WTC11 (cell line): Measurements from ENCODE around the gene PRR14L. TPM values are rescaled to one million over a fixed set of nuclear protein-coding genes. Genes with fewer than 3 reads are reported as not detected.

Source experiments
- ATF2 ChIP-seq: sonication (generic); formaldehyde crosslinking; IDR thresholded peaks from 2 replicates; pipeline ENCODE4 v1.8.1; 2022; ENCODE audit warnings: low read depth, missing genetic modification reagents, borderline replicate concordance
- ATF3 ChIP-seq: sonication (generic); formaldehyde crosslinking; conservative IDR thresholded peaks from 2 replicates; pipeline ENCODE4 v1.8.1; 2022; ENCODE audit warnings: mild to moderate bottlenecking, missing genetic modification reagents
- CDX4 ChIP-seq: fragments of 250-450 bp; sonication (Bioruptor Pico); IDR thresholded peaks from 2 replicates; pipeline ENCODE4 v1.9.0; 2021; ENCODE audit warnings: moderate library complexity, mild to moderate bottlenecking, inconsistent platforms, borderline replicate concordance
- IRF2 ChIP-seq: sonication (generic); formaldehyde crosslinking; IDR thresholded peaks from 2 replicates; pipeline ENCODE4 v1.8.0; 2022; ENCODE audit warnings: low read depth, missing genetic modification reagents, borderline replicate concordance
- JUN ChIP-seq: sonication (generic); formaldehyde crosslinking; IDR thresholded peaks from 2 replicates; pipeline ENCODE4 v1.8.0; 2023; ENCODE audit warnings: mild to moderate bottlenecking, missing genetic modification reagents
- MYBL2 ChIP-seq: sonication (generic); formaldehyde crosslinking; IDR thresholded peaks from 2 replicates; pipeline ENCODE4 v1.8.1; 2023; ENCODE audit warnings: mild to moderate bottlenecking, moderate library complexity, missing genetic modification reagents
- PRDM15 ChIP-seq: sonication (generic); formaldehyde crosslinking; IDR thresholded peaks from 2 replicates; pipeline ENCODE4 v1.8.0; 2022; ENCODE audit warnings: missing genetic modification reagents
- PREB ChIP-seq: sonication (generic); formaldehyde crosslinking; IDR thresholded peaks from 2 replicates; pipeline ENCODE4 v1.8.1; 2022; ENCODE audit warnings: mild to moderate bottlenecking, missing genetic modification reagents, moderate library complexity, borderline replicate concordance
- RORB ChIP-seq: fragments of 250-450 bp; sonication (Bioruptor Pico); IDR thresholded peaks from 2 replicates; pipeline ENCODE4 v1.9.0; 2021; ENCODE audit warnings: mild to moderate bottlenecking
- SMAD4 ChIP-seq: sonication (generic); formaldehyde crosslinking; IDR thresholded peaks from 2 replicates; pipeline ENCODE4 v1.8.0; 2022; ENCODE audit warnings: mild to moderate bottlenecking, missing genetic modification reagents
- SP1 ChIP-seq: sonication (generic); formaldehyde crosslinking; conservative IDR thresholded peaks from 2 replicates; pipeline ENCODE4 v1.8.1; 2022; ENCODE audit warnings: missing genetic modification reagents
- TEAD1 ChIP-seq: sonication (generic); formaldehyde crosslinking; IDR thresholded peaks from 2 replicates; pipeline ENCODE4 v1.8.0; 2022; ENCODE audit warnings: mild to moderate bottlenecking, missing genetic modification reagents
- TEAD4 ChIP-seq: sonication (generic); formaldehyde crosslinking; IDR thresholded peaks from 2 replicates; pipeline ENCODE4 v1.8.0; 2022; ENCODE audit warnings: mild to moderate bottlenecking, missing genetic modification reagents
- ZBTB21 ChIP-seq: sonication (generic); formaldehyde crosslinking; IDR thresholded peaks from 2 replicates; pipeline ENCODE4 v1.8.1; 2023; ENCODE audit warnings: mild to moderate bottlenecking, missing genetic modification reagents, borderline replicate concordance
- ZNF138 ChIP-seq: sonication (generic); formaldehyde crosslinking; conservative IDR thresholded peaks from 2 replicates; pipeline ENCODE4 v1.8.1; 2022; ENCODE audit warnings: mild to moderate bottlenecking, moderate library complexity, missing genetic modification reagents
- ZNF219 ChIP-seq: sonication (generic); formaldehyde crosslinking; IDR thresholded peaks from 2 replicates; pipeline ENCODE4 v1.8.0; 2023; ENCODE audit warnings: missing genetic modification reagents, mild to moderate bottlenecking, borderline replicate concordance
- ZNF671 ChIP-seq: fragments of 250-450 bp; sonication (Bioruptor Pico); IDR thresholded peaks from 2 replicates; pipeline ENCODE4 v1.8.0; 2021; ENCODE audit warnings: mild to moderate bottlenecking
- ZSCAN18 ChIP-seq: fragments of 250-450 bp; sonication (Bioruptor Pico); IDR thresholded peaks from 2 replicates; pipeline ENCODE4 v2.1.2; 2022; ENCODE audit warnings: mild to moderate bottlenecking, moderate library complexity
- total RNA-seq: library from RNA; stranded (reverse); gene quantifications from 3 replicates; pipeline ENCODE4 v1.2.3, GENCODE V29; 2021
- TF ChIP-seq, protein P1 (sequence below): fragments of 250-450 bp; sonication (Bioruptor Pico); IDR thresholded peaks from 2 replicates; pipeline ENCODE4 v1.9.0; 2021; ENCODE audit warnings: mild to moderate bottlenecking, borderline replicate concordance
- TF ChIP-seq, protein P2 (sequence below): sonication (generic); formaldehyde crosslinking; IDR thresholded peaks from 2 replicates; pipeline ENCODE4 v1.8.1; 2022; ENCODE audit warnings: low read depth, mild to moderate bottlenecking, moderate library complexity, missing genetic modification reagents, borderline replicate concordance

Gene PRR14L
- total RNA-seq, 1 experiment from 2014 or later, result 90.1 TPM

DNA sequence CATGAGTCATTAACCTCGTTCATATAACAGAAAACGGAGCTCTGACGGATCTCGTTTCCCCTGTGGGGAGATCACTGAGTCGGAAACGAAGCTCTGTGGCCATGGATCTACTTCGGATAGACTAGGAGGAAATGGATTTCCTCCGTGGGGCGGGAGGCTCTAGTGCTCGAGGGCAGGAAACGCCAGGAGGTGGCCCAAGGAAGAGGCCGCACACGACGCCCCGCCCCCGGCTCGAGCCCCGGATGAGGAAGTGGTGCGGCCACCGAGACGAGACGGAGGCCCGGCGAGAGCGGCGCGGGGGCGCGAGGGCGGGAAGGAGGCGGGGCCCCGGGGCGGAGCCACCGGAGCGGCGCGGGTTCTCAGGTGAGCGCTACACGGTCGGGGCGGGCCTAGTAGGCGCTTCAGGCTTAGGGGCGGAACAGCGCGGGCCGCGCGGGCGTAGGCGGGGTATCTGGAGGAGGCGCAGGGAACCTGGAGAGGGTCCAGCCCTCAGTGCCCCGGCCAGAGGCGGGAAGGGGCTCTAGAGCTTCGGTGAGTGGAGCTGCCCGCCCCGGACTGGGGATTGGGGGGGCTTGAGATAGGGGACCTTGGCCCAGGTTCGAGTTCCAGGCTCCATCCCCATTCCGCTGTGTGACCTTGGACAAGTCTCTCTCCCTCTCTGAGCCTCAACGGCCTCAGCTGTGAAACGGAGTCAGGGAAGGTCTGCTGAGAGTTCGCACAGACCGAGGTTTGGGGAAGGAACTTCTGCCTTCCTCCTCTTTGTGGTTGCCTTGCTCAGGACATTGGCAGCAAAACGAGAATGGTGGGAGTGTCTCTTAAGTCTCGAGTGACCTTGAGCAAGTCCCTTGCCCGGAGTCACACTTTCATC is 3.9 kb upstream of the PRR14L start, which contains the start of gene DEPDC5 (continued):
- TF ChIP-seq, protein P1, sequence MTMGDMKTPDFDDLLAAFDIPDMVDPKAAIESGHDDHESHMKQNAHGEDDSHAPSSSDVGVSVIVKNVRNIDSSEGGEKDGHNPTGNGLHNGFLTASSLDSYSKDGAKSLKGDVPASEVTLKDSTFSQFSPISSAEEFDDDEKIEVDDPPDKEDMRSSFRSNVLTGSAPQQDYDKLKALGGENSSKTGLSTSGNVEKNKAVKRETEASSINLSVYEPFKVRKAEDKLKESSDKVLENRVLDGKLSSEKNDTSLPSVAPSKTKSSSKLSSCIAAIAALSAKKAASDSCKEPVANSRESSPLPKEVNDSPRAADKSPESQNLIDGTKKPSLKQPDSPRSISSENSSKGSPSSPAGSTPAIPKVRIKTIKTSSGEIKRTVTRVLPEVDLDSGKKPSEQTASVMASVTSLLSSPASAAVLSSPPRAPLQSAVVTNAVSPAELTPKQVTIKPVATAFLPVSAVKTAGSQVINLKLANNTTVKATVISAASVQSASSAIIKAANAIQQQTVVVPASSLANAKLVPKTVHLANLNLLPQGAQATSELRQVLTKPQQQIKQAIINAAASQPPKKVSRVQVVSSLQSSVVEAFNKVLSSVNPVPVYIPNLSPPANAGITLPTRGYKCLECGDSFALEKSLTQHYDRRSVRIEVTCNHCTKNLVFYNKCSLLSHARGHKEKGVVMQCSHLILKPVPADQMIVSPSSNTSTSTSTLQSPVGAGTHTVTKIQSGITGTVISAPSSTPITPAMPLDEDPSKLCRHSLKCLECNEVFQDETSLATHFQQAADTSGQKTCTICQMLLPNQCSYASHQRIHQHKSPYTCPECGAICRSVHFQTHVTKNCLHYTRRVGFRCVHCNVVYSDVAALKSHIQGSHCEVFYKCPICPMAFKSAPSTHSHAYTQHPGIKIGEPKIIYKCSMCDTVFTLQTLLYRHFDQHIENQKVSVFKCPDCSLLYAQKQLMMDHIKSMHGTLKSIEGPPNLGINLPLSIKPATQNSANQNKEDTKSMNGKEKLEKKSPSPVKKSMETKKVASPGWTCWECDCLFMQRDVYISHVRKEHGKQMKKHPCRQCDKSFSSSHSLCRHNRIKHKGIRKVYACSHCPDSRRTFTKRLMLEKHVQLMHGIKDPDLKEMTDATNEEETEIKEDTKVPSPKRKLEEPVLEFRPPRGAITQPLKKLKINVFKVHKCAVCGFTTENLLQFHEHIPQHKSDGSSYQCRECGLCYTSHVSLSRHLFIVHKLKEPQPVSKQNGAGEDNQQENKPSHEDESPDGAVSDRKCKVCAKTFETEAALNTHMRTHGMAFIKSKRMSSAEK (CRISPR knock-in tag), result no peak; the same call in 1 of the 2 replicates
- TF ChIP-seq ZBTB21 (no peak; the same call in 1 of the 2 replicates), ZNF671 (CRISPR knock-in tag) (no peak), IRF2 (CRISPR knock-in tag) (no peak), RORB (CRISPR knock-in tag) (no peak), SMAD4 (CRISPR knock-in tag) (no peak), ZNF138 (CRISPR knock-in tag) (no peak), PRDM15 (CRISPR knock-in tag) (no peak), MYBL2 (peak; percentile 76; the same call in 1 of the 2 replicates), PREB (CRISPR knock-in tag) (no peak), CDX4 (CRISPR knock-in tag) (no peak), ZSCAN18 (CRISPR knock-in tag) (0 out of 2 replicates have a peak, but pooled peaks have one; percentile 26), TEAD4 (CRISPR knock-in tag) (no peak), ZNF219 (CRISPR knock-in tag) (no peak), TEAD1 (CRISPR knock-in tag) (no peak), ATF3 (no peak), ATF2 (no peak), SP1 (CRISPR knock-in tag) (peak; percentile 99), JUN (no peak)
- TF ChIP-seq, protein P2, sequence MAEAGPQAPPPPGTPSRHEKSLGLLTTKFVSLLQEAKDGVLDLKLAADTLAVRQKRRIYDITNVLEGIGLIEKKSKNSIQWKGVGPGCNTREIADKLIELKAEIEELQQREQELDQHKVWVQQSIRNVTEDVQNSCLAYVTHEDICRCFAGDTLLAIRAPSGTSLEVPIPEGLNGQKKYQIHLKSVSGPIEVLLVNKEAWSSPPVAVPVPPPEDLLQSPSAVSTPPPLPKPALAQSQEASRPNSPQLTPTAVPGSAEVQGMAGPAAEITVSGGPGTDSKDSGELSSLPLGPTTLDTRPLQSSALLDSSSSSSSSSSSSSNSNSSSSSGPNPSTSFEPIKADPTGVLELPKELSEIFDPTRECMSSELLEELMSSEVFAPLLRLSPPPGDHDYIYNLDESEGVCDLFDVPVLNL (CRISPR knock-in tag), result no peak
